ENCODE measurements around the gene FRS3.

Gene FRS3

GRCh38 chr6:41728073-41728936 lies 51.4 kb downstream of the FRS3 start:
- DNase-seq (ENCODE audit: low read depth): no peak

- DNase-seq (ENCODE audit: low read depth): no peak
Measured at GRCh38 chr6:41727705-41728072, 52.0 kb downstream of the FRS3 start.

GRCh38 chr6:41726876-41727275 lies 52.8 kb downstream of the FRS3 start:
- DNase-seq (ENCODE audit: low read depth): no peak

GRCh38 chr6:41724586-41725501 lies 54.9 kb downstream of the FRS3 start:
- DNase-seq (ENCODE audit: low read depth): no peak

- DNase-seq (ENCODE audit: low read depth): no peak
Measured at GRCh38 chr6:41724228-41724580, 55.5 kb downstream of the FRS3 start.

GRCh38 chr6:41723530-41724227 lies 56.0 kb downstream of the FRS3 start:
- DNase-seq (ENCODE audit: low read depth): peak; percentile 51

GRCh38 chr6:41722969-41723529 lies 56.7 kb downstream of the FRS3 start:
- no peak for DNase-seq (ENCODE audit: low read depth)

GRCh38 chr6:41721414-41721813 lies 58.3 kb downstream of the FRS3 start:
- DNase-seq (ENCODE audit: low read depth): no peak

GRCh38 chr6:41720783-41721182 lies 58.9 kb downstream of the FRS3 start:
- no peak for DNase-seq (ENCODE audit: low read depth)

- no peak for DNase-seq (ENCODE audit: low read depth)
Measured at GRCh38 chr6:41720262-41720620, 59.5 kb downstream of the FRS3 start.
